Small intestine (tissue), 7 donors: ENCODE measurements around the gene NFRKB. TPM values are rescaled to one million over a fixed set of nuclear protein-coding genes. Genes with fewer than 3 reads are reported as not detected.

Source experiments
- DNase-seq, 2 donors: peaks; one replicate each; pipeline versions ENCODE4 v3.0.0 to v3.0.0-alpha.2; 2013
- FAIRE-seq: peaks from 2 replicates; lab custom pipeline; 2012; peaks lifted over from hg19 to GRCh38; lab: Jason Lieb, UNC
- H3K27ac ChIP-seq, 3 donors: one replicate each; pipeline ENCODE4 v1.5.1; 2013; ENCODE audit warnings: low read length in 2 of 3, mild to moderate bottlenecking in 2 of 3, control low read depth in 1 of 3, inconsistent platforms in 1 of 3, low read depth in 1 of 3, moderate library complexity in 1 of 3
- H3K27me3 ChIP-seq, 3 donors: one replicate each; pipeline ENCODE4 v1.6.1; 2013; ENCODE audit warnings: low read length in 3 of 3, inconsistent platforms in 1 of 3; ENCODE audit not compliant: control insufficient read depth in 3 of 3, insufficient read depth in 3 of 3
- H3K36me3 ChIP-seq, 3 donors: one replicate each; pipeline ENCODE4 v1.6.1; 2013; ENCODE audit warnings: low read length in 3 of 3, inconsistent platforms in 1 of 3, low read depth in 1 of 3, mild to moderate bottlenecking in 1 of 3, moderate library complexity in 1 of 3; ENCODE audit not compliant: control insufficient read depth in 3 of 3, insufficient read depth in 2 of 3
- H3K4me1 ChIP-seq, 3 donors: one replicate each; pipeline ENCODE4 v1.6.1; 2013; ENCODE audit warnings: low read length in 2 of 3, inconsistent platforms in 1 of 3, low read depth in 1 of 3, mild to moderate bottlenecking in 1 of 3, moderate library complexity in 1 of 3; ENCODE audit not compliant: control insufficient read depth in 3 of 3, insufficient read depth in 2 of 3
- H3K4me3 ChIP-seq, 3 donors: one replicate each; pipeline ENCODE4 v1.5.1; 2013; ENCODE audit warnings: low read length in 3 of 3, control low read depth in 1 of 3, inconsistent platforms in 1 of 3, low read depth in 1 of 3, mild to moderate bottlenecking in 1 of 3, moderate library complexity in 1 of 3
- H3K9me3 ChIP-seq, 2 donors: one replicate each; pipeline ENCODE4 v1.6.1; 2013; ENCODE audit warnings: low read depth in 1 of 2, low read length in 1 of 2; ENCODE audit not compliant: control insufficient read depth in 2 of 2, insufficient read depth in 1 of 2
- WGBS, 3 donors: extraction: QIAGEN DNeasy Blood & Tissue Kit; methylation state at CpG; one replicate each; pipeline ENCODE4 v1.1.7; 2013; 5-methylcytosine and 5-hydroxymethylcytosine counted together
- polyA plus RNA-seq, 4 donors: library from polyadenylated mRNA; stranded (reverse) in 3 of 4; unstranded in 1 of 4; fragments of 200-250 nt in 3 of 4; fragments of 120-200 nt in 1 of 4; gene quantifications; one replicate each; pipeline versions ENCODE4 v1.2.1 to v1.2.3, GENCODE V29; 2013
- donor health status: healthy with polysubstance abuse.
- donor health status: control.
- donor health status: control.
- donor health status: Bipolar disorder and iron deficiency.
- donor health status: healthy.

Gene NFRKB
- polyA plus RNA-seq, 4 donors: 7.3 to 33.6 (median 9.5) TPM

DNA sequence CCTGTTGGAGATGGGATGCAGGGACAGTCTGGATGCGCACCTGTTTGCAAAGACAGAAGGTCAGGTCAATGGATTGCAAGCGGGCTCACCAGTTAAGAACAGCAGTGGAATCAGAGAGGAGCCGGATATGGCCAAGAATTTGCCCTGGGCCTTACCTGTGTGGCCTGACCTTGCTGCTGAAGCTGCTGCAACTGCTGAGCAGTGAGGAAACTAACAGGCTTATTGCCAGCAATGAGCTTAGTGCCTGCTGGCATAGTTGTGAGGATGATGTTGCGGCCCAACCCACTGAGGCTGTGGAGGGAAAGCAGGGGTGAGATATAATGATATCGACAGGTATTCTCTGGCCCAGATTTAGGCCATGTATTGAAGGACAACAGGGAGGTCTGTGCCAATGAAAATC is 30.6 kb downstream of the NFRKB start:
- Histone ChIP-seq H3K27me3 (no peaks in the 10 kb centered on the region), H3K4me3 (no peak overlapping the region), H3K27ac (no peak overlapping the region), H3K9me3 (peaks cover 0 to 2% of the 10 kb centered on the region in 2 donors), H3K4me1 (peaks cover 4 to 22% (median 5%) of the 10 kb centered on the region in 3 donors), H3K36me3 (peaks cover 5 to 63% (median 10%) of the 10 kb centered on the region in 3 donors)
- 88 to 96% (median 95%) methylated on average over 5 of the region's 5 CpGs for WGBS, 3 donors
- DNase-seq (no peak), FAIRE-seq (no peak)

DNA sequence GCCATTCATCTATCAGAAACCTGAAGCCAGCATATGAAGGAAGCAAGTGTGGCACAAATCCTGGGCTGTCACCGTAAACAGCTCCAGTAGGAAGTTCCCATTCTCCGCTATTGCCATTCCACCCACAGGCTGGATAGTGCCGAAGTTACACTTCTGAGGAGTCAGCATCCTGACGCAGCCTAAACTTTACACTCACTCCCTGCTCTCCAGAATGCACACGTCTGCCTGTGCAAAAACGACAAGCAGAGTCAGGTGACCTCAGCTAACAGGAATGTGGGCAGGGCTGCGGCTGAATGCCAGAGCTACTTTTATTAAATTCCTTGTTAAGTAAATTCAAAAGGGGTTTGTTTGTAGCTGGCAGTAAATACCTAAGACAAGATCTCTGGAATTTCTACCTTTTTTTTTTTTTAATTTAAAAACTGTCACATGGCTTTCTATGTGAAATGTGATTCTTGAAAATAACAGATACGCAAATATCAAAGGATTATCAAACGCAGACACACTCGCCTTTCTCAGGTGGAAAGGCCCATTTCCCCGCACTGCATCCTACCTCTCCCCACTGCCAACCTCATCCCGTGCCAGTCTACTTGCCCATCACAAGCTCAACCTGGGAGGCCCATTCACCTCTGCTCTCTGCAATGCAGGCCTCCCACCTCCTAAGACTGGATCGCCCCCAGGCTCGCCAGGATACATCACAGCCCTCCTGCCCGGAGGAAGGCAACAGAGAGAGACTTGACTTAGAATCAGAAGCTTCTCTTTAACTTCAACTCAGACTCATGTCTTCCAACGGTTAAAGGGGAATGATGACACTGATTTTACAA is 33.5 kb downstream of the NFRKB start:
- H3K36me3 ChIP-seq: peaks cover 10 to 66% (median 11%) of the 10 kb centered on the region in 3 donors
- 39 to 60% (median 50%) methylated on average over 16 of the region's 16 CpGs for WGBS, 3 donors
- FAIRE-seq: no peak
- peaks cover 4 to 17% (median 5%) of the 10 kb centered on the region in 3 donors for H3K4me1 ChIP-seq
- peak; percentile 90 to 91 for DNase-seq
- peaks cover 0 to 2% of the 10 kb centered on the region in 2 donors for H3K9me3 ChIP-seq
- H3K4me3 ChIP-seq: no peak overlapping the region
- no peaks in the 10 kb centered on the region for H3K27me3 ChIP-seq
- peak overlapping the region; percentile 47 to 72 (median 62) for H3K27ac ChIP-seq

GRCh38 chr11:129856036-129856435 is 39.3 kb downstream of the NFRKB start:
- H3K27me3 ChIP-seq: no peaks in the 10 kb centered on the region
- no peak for FAIRE-seq
- no peak for DNase-seq
- peaks cover 0 to 14% (median 5%) of the 10 kb centered on the region in 3 donors for H3K4me1 ChIP-seq
- peaks cover 8 to 66% (median 23%) of the 10 kb centered on the region in 3 donors for H3K36me3 ChIP-seq
- no peaks in the 10 kb centered on the region for H3K9me3 ChIP-seq
- H3K27ac ChIP-seq: no peak overlapping the region
- WGBS, 3 donors: 90 to 94% (median 91%) methylated on average over 8 of the region's 8 CpGs
- H3K4me3 ChIP-seq: no peak overlapping the region

GRCh38 chr11:129855086-129855485 is 40.3 kb downstream of the NFRKB start:
- Histone ChIP-seq H3K4me1 (peaks cover 0 to 14% (median 5%) of the 10 kb centered on the region in 3 donors), H3K9me3 (no peaks in the 10 kb centered on the region), H3K4me3 (no peak overlapping the region), H3K27ac (no peak overlapping the region), H3K27me3 (no peaks in the 10 kb centered on the region), H3K36me3 (peaks cover 8 to 68% (median 24%) of the 10 kb centered on the region in 3 donors)
- no peak for FAIRE-seq
- 88 to 94% (median 91%) methylated on average over 11 of the region's 11 CpGs for WGBS, 3 donors
- DNase-seq: no peak

DNA sequence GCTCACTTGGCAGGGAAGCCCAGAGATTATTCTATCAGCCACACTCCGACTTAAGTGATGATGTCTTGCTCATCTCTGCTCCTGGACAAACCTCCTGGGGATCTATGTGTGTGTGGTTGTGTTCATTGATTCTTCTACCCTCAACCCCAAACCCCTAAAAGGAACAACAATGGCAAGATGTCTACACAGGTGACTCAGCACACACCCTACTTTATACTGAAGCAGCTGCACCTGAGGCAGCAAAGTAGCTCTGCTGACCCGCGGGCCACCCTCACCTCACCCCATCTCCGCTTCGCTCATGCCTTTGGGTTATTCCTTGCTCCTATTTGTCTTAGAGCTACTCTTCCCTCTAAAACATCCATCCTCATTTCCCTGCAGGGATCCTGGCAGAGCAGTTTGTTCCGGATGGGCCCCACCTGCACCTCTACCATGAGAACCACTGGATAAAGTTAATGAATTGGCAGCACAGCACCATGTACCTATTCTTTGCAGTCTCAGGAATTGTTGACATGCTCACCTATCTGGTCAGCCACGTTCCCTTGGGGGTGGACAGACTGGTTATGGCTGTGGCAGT is 41.1 kb downstream of the NFRKB start:
- peaks cover 2 to 14% (median 5%) of the 10 kb centered on the region in 3 donors for H3K4me1 ChIP-seq
- no peaks in the 10 kb centered on the region for H3K9me3 ChIP-seq
- WGBS, 3 donors: 73 to 83% (median 78%) methylated on average over 7 of the region's 7 CpGs
- H3K27ac ChIP-seq: peak overlapping the region in 2 of 3 donors; percentile 19 to 62
- H3K36me3 ChIP-seq: peaks cover 8 to 67% (median 21%) of the 10 kb centered on the region in 3 donors
- no peak for FAIRE-seq
- no peak for DNase-seq
- H3K27me3 ChIP-seq: no peaks in the 10 kb centered on the region
- no peak overlapping the region for H3K4me3 ChIP-seq

- Histone ChIP-seq H3K27me3 (no peaks in the 10 kb centered on the region), H3K4me3 (no peak overlapping the region), H3K27ac (peak overlapping the region; percentile 34 to 79 (median 62)), H3K36me3 (peaks cover 7 to 65% (median 18%) of the 10 kb centered on the region in 3 donors), H3K9me3 (no peaks in the 10 kb centered on the region), H3K4me1 (peaks cover 5 to 17% (median 6%) of the 10 kb centered on the region in 3 donors)
- DNase-seq (peak; percentile 71 to 80), FAIRE-seq (no peak)
- WGBS, 3 donors: 9 to 21% (median 17%) methylated on average over 10 of the region's 10 CpGs
Measured at GRCh38 chr11:129853518-129854231, 41.7 kb downstream of the NFRKB start.

GRCh38 chr11:129852125-129852740 is 43.1 kb downstream of the NFRKB start:
- H3K27ac ChIP-seq: no peak overlapping the region
- WGBS, 3 donors: 84 to 89% (median 85%) methylated on average over 15 of the region's 15 CpGs
- peaks cover 5 to 18% (median 9%) of the 10 kb centered on the region in 3 donors for H3K4me1 ChIP-seq
- DNase-seq (no peak), FAIRE-seq (no peak)
- no peak overlapping the region for H3K4me3 ChIP-seq
- H3K27me3 ChIP-seq: no peaks in the 10 kb centered on the region
- H3K9me3 ChIP-seq: no peaks in the 10 kb centered on the region
- peaks cover 3 to 61% (median 15%) of the 10 kb centered on the region in 3 donors for H3K36me3 ChIP-seq
